ENCODE results near the gene TRPC4. TPM values are rescaled to one million over a fixed set of nuclear protein-coding genes. Genes with fewer than 3 reads are reported as not detected.

TRPC4 gene
- total RNA-seq, 1 donor from 2014 or later = not detected

DNA sequence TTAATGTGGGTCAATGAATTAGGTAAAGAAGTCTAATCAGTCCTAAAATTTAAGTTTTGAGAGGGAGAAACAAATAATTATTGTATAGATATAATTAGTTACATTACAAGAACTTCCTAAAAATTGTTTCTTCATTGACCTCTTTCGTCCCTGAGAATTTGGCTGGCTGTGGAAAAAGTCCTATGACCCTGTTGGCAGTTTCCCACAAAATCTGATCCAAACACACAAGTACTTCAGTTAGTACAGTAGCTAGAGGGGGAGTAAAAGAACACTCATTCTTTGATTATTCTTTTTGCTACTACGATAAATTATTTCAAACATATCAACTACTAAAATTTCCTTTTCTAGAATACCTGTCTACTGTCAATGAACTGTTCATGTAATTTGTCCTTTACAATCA lies 282.3 kb downstream of the TRPC4 start:
- no peaks in the 10 kb centered on the region for H3K36me3 Mint-ChIP-seq (ENCODE audit: unreplicated experiment)
- H3K4me3 Mint-ChIP-seq (ENCODE audit: unreplicated experiment) = no peak overlapping the region
- TF ChIP-seq, protein P1, sequence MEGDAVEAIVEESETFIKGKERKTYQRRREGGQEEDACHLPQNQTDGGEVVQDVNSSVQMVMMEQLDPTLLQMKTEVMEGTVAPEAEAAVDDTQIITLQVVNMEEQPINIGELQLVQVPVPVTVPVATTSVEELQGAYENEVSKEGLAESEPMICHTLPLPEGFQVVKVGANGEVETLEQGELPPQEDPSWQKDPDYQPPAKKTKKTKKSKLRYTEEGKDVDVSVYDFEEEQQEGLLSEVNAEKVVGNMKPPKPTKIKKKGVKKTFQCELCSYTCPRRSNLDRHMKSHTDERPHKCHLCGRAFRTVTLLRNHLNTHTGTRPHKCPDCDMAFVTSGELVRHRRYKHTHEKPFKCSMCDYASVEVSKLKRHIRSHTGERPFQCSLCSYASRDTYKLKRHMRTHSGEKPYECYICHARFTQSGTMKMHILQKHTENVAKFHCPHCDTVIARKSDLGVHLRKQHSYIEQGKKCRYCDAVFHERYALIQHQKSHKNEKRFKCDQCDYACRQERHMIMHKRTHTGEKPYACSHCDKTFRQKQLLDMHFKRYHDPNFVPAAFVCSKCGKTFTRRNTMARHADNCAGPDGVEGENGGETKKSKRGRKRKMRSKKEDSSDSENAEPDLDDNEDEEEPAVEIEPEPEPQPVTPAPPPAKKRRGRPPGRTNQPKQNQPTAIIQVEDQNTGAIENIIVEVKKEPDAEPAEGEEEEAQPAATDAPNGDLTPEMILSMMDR (IDR thresholded peaks at IDR 0.05; ENCODE audit: partially characterized antibody, unreplicated experiment) = no peak

More for the DNA sequence above, 282.3 kb downstream of the TRPC4 start:
- no peak for DNase-seq
- Mint-ChIP-seq H3K27me3 (ENCODE audit: unreplicated experiment) (peaks cover 3% of the 10 kb centered on the region), H3K9me3 (ENCODE audit: unreplicated experiment) (peaks cover 2% of the 10 kb centered on the region), H3K4me1 (ENCODE audit: low read depth, unreplicated experiment) (peaks cover 14% of the 10 kb centered on the region), H3K27ac (ENCODE audit: unreplicated experiment) (no peak overlapping the region)
